ENCODE measurements around the gene OLFML3. TPM values are rescaled to one million over a fixed set of nuclear protein-coding genes. Genes with fewer than 3 reads are reported as not detected.

Gene OLFML3
- total and polyA plus RNA-seq, 2 of the 8 experiments (the other 6 are each of a cell fraction or from before 2014, with no cell fraction given) = 56.0 to 72.3 TPM

- TF ChIP-seq RBBP5 (IDR thresholded peaks at IDR 0.05; ENCODE audit: borderline replicate concordance, low read depth, low read length) (no peak), KDM1A (IDR thresholded peaks at IDR 0.05; ENCODE audit: borderline replicate concordance, low read length) (no peak)
Observed at GRCh38 chr1:114022877-114023276, 43.6 kb downstream of the OLFML3 start (continued).

Measured in H1 (cell line).